GM12878 (cell line): Measurements from ENCODE around the gene ZNF146. TPM values are rescaled to one million over a fixed set of nuclear protein-coding genes. Genes with fewer than 3 reads are reported as not detected.

Experiments used
- ATAC-seq: fragments of 200-7000 bp; cut with Tn5 transposase; 3 replicates; pipeline ENCODE4 v1.9.1; 2020; ENCODE audit warnings: mild to moderate bottlenecking, moderate library complexity
- BruUV-seq: library from RNA; stranded (reverse); fragments of 400-500 nt; replicated peaks from 2 replicates; lab custom pipeline; 2021; lab: Mats Ljungman, UMichigan
- CTCF ChIA-PET: fragments of 300-600 bp; sonication (Branson Sonifier 250); formaldehyde crosslinking; extraction: SDS; loops from one replicate; lab custom pipeline; 2021; ENCODE audit warnings: inconsistent platforms; lab: Yijun Ruan, JAX
- POLR2A ChIA-PET: fragments of 350-600 bp; formaldehyde crosslinking; extraction: SDS; loops from one replicate; lab custom pipeline; 2021; ENCODE audit warnings: inconsistent platforms; lab: Charles Lee
- RAD21 ChIA-PET: fragments of 300-600 bp; sonication (Branson Sonifier 250); formaldehyde crosslinking; loops from one replicate; lab custom pipeline; 2023; ENCODE audit warnings: antibody characterized with exemption; ENCODE audit not compliant: unreplicated experiment; lab: Charles Lee
- SMC1A ChIA-PET: fragments of 300-600 bp; sonication (Branson Sonifier 250); formaldehyde crosslinking; loops from one replicate; lab custom pipeline; 2023; ENCODE audit not compliant: unreplicated experiment, uncharacterized antibody; lab: Charles Lee
- DNase-seq: peaks from one replicate; pipeline ENCODE4 v3.0.0-alpha.2; 2011; ENCODE audit warnings: low read depth, low spot score
- FAIRE-seq: peaks from 3 replicates; lab custom pipeline; 2011; peaks lifted over from hg19 to GRCh38; lab: Jason Lieb, UNC
- H2AFZ ChIP-seq: 2 replicates; pipeline ENCODE4 v1.6.0; 2011; ENCODE audit warnings: low read depth, low read length, control low read depth; ENCODE audit not compliant: control insufficient read depth
- H3K27ac ChIP-seq: 2 replicates; pipeline ENCODE4 v1.5.1; 2011; ENCODE audit warnings: control low read depth; ENCODE audit not compliant: control insufficient read depth, insufficient read depth
- H3K27me3 ChIP-seq, 2 experiments: replicated peaks in 1 of 2; 2 replicates each; pipeline versions ENCODE4 v1.6.0 to v1.6.1; 2011; ENCODE audit warnings: low read length in 1 of 2; ENCODE audit not compliant: control insufficient read depth in 2 of 2, insufficient read depth in 2 of 2
- H3K36me3 ChIP-seq, 2 experiments: 2 replicates each; pipeline ENCODE4 v1.5.1; 2011; ENCODE audit warnings: low read length in 1 of 2; ENCODE audit not compliant: control insufficient read depth in 2 of 2, insufficient read depth in 2 of 2
- H3K4me1 ChIP-seq: 2 replicates; pipeline ENCODE4 v1.6.1; 2011; ENCODE audit warnings: mild to moderate bottlenecking, low read length, moderate library complexity, mixed read lengths; ENCODE audit not compliant: control insufficient read depth, insufficient read depth
- H3K4me2 ChIP-seq: 2 replicates; pipeline ENCODE4 v1.6.0; 2011; ENCODE audit warnings: control low read depth; ENCODE audit not compliant: control insufficient read depth, insufficient read depth
- H3K4me3 ChIP-seq: fragments of 200-600 bp; sonication (generic); 2 replicates; pipeline ENCODE4 v1.5.1; 2016
- H3K79me2 ChIP-seq: 2 replicates; pipeline ENCODE4 v1.6.0; 2011; ENCODE audit warnings: low read length; ENCODE audit not compliant: control insufficient read depth, insufficient read depth
- H3K9ac ChIP-seq: 2 replicates; pipeline ENCODE4 v1.8.0; 2011; ENCODE audit warnings: low read length, control low read depth, mixed read lengths; ENCODE audit not compliant: control insufficient read depth, insufficient read depth
- H3K9me3 ChIP-seq: replicated peaks from 3 replicates; pipeline ENCODE4 v1.5.1; 2011; ENCODE audit warnings: mild to moderate bottlenecking, low read length; ENCODE audit not compliant: control insufficient read depth, insufficient read depth
- H4K20me1 ChIP-seq: 2 replicates; pipeline ENCODE4 v1.6.0; 2011; ENCODE audit not compliant: control insufficient read depth, insufficient read depth
- ATF3 ChIP-seq: IDR thresholded peaks from 2 replicates; pipeline ENCODE4 v1.6.1; 2011; ENCODE audit warnings: low read depth, mild to moderate bottlenecking, low read length, moderate library complexity, borderline replicate concordance; ENCODE audit errors: extremely low read depth
- CHD4 ChIP-seq: fragments of 200-600 bp; sonication (generic); IDR thresholded peaks from 2 replicates; pipeline ENCODE4 v1.6.1; 2016; ENCODE audit warnings: mild to moderate bottlenecking
- HDAC6 ChIP-seq: fragments of 200-600 bp; sonication (generic); IDR thresholded peaks from one replicate; pipeline ENCODE4 v1.8.0; 2017; ENCODE audit warnings: antibody characterized with exemption; ENCODE audit not compliant: unreplicated experiment
- PAX5 ChIP-seq: IDR thresholded peaks from 2 replicates; pipeline ENCODE4 v1.6.1; 2011; ENCODE audit warnings: low read depth, low read length, borderline replicate concordance
- POU2F2 ChIP-seq: IDR thresholded peaks from 3 replicates; pipeline ENCODE4 v1.6.1; 2011; ENCODE audit warnings: low read depth, mild to moderate bottlenecking, low read length, borderline replicate concordance
- REST ChIP-seq: IDR thresholded peaks from 2 replicates; pipeline ENCODE4 v1.6.1; 2012; ENCODE audit warnings: mild to moderate bottlenecking, low read depth, low read length
- SKIL ChIP-seq: fragments of 450-650 bp; IDR thresholded peaks from 2 replicates; pipeline ENCODE4 v1.6.1; 2017; ENCODE audit warnings: mild to moderate bottlenecking, low read depth, inconsistent platforms; ENCODE audit not compliant: poor library complexity, severe bottlenecking
- ZBTB40 ChIP-seq: fragments of 450-650 bp; IDR thresholded peaks from 2 replicates; pipeline ENCODE4 v1.6.1; 2016; ENCODE audit warnings: mild to moderate bottlenecking, moderate library complexity, borderline replicate concordance
- WGBS: methylation state at CpG from one replicate; pipeline ENCODE4 v1.1.6; 2016; ENCODE audit warnings: low lambda C conversion rate; ENCODE audit not compliant: insufficient replicate concordance, insufficient coverage; ENCODE audit errors: missing lambda C conversion rate; 5-methylcytosine and 5-hydroxymethylcytosine counted together
- in situ Hi-C: fragments of 300-500 bp; cut with MboI; formaldehyde crosslinking; loops from 9 replicates; pipeline ENCODE4 v1.14.3; 2018; ENCODE audit warnings: mixed read lengths
- intact Hi-C: fragments of 100-400 bp; cut with micrococcal nuclease; formaldehyde crosslinking; loops from one replicate; pipeline ENCODE4 v1.14.2; 2022; ENCODE audit not compliant: unreplicated experiment
- polyA plus RNA-seq, 11 experiments: library from polyadenylated mRNA; depleted of rRNA in 4 of 11; unstranded in 6 of 11; stranded (reverse) in 5 of 11; fragments of >200 nt; fragmentation: Nextera tagmentation in 4 of 11; fragmentation: Illumina TruSeq in 1 of 11; extraction: Ambion mirVana in 4 of 11; extraction: Trizol in 1 of 11; gene quantifications; 1 replicate in 1 of 11; 2 replicates in 10 of 11; pipeline versions ENCODE4 v1.2.1 to v1.2.3, GENCODE V29; 2011 to 2016; ENCODE audit warnings: inconsistent platforms in 2 of 11, missing spikeins in 2 of 11, low read depth in 1 of 11
- total RNA-seq, 4 experiments: library from RNA; depleted of rRNA in 3 of 4; stranded (reverse); fragments of >200 nt in 3 of 4; fragmentation: Illumina TruSeq in 1 of 4; extraction: Trizol in 1 of 4; gene quantifications; 2 replicates each; pipeline versions ENCODE4 v1.2.1 to v1.2.3, GENCODE V29; 2013 to 2021

ZNF146 gene
- total and polyA plus RNA-seq, 10 of the 15 experiments (the other 5 are each of a cell fraction or from before 2014, with no cell fraction given): 20.0 to 115 (median 71.2) TPM

GRCh38 chr19:36255316-36255715, 40.4 kb downstream of the ZNF146 start (continued):
- TF ChIP-seq POU2F2 (no peak), REST (no peak), SKIL (no peak), PAX5 (no peak), ATF3 (no peak)

- no TSS peak for BruUV-seq
These were observed 41.2 kb downstream of the ZNF146 start for GRCh38 chr19:36256064-36256463.

More at GRCh38 chr19:36256064-36256463, 41.2 kb downstream of the ZNF146 start:
- CTCF ChIA-PET: no interaction called here
- ATAC-seq (no peak), DNase-seq (no peak), FAIRE-seq (no peak)
- no peak overlapping the region for H3K27ac ChIP-seq
- no peak for TF ChIP-seq ZBTB40
- no peak for TF ChIP-seq CHD4
- TF ChIP-seq HDAC6: no peak
- H4K20me1 ChIP-seq: no peaks in the 10 kb centered on the region
- SMC1A ChIA-PET: no interaction called here
- intact Hi-C loops (no loop called here), in situ Hi-C loops (no loop called here)
- no peak overlapping the region for H2AFZ ChIP-seq
- 53% methylated on average over 15 of the region's 15 CpGs for WGBS
- no peak overlapping the region for H3K4me2 ChIP-seq
- no peaks in the 10 kb centered on the region for H3K27me3 ChIP-seq
- no peak overlapping the region for H3K4me3 ChIP-seq
- H3K36me3 ChIP-seq: no peaks in the 10 kb centered on the region
- RAD21 ChIA-PET: no interaction called here
- H3K4me1 ChIP-seq: no peaks in the 10 kb centered on the region
- H3K9ac ChIP-seq: no peak overlapping the region
- H3K9me3 ChIP-seq: no peaks in the 10 kb centered on the region; the same call in 2 of the 3 replicates
- no peaks in the 10 kb centered on the region for H3K79me2 ChIP-seq
- POLR2A ChIA-PET: no interaction called here
